CD4-positive, alpha-beta T cell treated with Interleukin-12 subunit alpha and Interleukin-12 subunit beta, for 1 hour (primary cell): Measurements from ENCODE around the gene ZNF785.
"Not testable (repeated sequence)": the region's sequence is repeated elsewhere in the genome, so short reads cannot be mapped to it uniquely, and the experiment has no call there.

ENCODE experiments used
- DNase-seq: peaks from one replicate; pipeline ENCODE4 v3.0.0-alpha.2; 2020

ZNF785 gene

GRCh38 chr16:30585400-30586191 is at the start of gene ZNF785:
ZNF785 (minus strand) TSS chr16:30585697; CDS start chr16:30585611, 86 bp downstream.
- DNase-seq, result peak; percentile 97

DNA sequence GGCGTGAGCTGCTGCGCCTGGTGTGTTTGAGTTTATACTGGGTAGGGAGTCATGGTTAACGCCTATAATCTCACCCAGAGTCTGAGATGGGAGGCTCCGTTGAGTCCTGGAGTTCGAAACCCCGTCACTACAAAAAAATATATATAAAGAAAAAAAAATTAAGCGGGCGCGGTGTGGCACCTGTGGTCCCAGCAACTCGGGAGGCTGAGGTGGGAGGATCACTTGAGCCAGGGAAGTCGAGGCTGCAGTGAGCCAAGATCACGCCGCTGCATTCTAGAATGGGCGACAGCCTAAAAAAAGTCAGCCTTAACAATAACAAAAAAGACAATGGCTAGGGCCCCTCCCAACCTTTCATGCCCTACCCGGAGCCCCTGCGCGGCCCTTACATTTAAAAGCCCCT is 48.0 kb upstream of the ZNF785 start:
- no peak for DNase-seq

GRCh38 chr16:30632454-30632853 is 47.0 kb upstream of the ZNF785 start:
- not testable (repeated sequence) for DNase-seq

DNA sequence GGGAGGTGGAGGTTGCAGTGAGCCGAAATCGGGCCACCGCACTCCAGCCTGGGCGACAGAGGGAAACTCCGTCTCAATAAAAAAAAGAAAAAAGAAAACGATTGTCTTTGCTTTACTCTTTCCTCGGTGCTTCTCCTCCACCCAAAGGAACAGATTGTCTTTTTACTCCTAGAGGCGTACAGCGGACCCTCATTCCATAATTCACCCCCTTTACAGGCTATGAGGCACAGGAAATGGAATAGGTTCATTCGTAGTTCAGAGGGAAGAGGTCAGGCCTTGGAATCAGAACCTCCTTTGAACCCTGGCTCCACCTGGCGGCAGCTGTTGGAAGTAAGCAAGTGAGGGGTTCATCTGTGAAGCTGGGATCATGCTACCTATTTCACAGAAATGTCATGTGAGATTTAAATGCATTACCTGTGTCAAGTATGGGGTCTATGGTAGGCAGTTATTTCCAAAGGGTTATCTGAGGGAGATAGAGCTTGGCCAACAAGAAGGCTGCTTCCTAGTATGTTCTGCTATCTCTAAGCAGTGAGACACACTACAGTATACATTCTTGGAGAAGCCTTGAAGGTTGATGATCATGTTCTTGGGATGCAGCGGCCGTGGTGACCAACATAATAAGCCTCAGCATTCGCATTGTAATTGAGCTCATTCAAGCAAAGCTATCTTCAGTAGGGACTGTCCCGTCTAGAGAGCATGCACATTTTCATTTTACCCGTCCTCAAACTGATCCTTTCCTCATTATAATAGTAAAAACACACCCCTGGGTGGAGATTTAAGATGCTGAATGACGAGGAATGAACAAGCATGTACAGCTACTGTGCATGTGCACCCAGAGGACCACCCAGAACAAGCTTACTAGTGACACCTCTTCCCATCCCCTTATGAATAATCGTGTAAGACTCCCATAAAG is 43.4 kb upstream of the ZNF785 start:
- peak; percentile 85 for DNase-seq

DNA sequence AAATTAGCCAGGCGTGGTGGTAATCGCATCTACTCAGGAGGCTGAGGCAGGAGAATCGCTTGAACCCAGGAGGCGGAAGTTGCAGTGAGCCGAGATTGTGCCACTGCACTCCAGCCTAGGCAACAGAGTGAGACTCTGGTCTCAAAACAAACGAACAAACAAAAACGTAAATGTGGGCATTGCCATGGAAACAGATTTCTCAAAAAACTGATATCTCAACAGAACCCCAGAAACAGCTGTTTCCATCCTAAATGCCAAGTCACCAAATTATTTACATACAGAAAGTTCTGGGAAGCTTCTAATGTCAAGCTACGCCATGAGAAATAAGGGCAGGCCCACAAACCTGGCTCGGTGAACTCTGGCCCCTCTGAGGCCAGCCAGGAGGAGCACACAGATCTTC is 40.7 kb upstream of the ZNF785 start:
- DNase-seq, result no peak

- no peak for DNase-seq
These were observed 38.2 kb upstream of the ZNF785 start for GRCh38 chr16:30623536-30624283.

DNA sequence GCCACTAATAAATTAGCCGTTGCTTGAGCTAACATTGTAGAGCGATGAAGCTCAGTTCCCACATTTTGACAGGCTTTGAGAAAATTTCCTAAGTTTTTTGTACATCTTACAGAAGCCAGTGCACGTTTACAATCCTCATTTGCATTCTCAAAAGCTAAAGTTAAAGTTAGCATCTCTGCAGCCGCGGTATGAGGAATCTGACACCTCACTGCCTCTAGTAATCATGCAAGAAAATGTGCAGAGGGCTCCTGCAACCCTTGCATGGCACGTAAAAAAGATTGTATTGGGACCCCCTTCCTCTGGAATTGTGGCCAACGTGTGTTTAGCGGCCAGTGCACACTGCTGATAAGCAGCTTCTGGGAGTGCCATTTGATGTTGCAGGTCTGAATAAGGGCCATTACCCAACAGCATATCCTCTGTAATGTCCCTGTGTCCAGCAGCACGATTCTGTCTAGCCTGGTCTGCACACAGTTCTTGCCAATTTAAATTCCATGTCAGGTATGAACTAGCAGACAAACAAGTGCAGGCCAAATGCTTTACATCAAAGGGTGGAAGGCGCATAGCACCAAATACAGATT is 37.0 kb upstream of the ZNF785 start:
- DNase-seq, result no peak

DNA sequence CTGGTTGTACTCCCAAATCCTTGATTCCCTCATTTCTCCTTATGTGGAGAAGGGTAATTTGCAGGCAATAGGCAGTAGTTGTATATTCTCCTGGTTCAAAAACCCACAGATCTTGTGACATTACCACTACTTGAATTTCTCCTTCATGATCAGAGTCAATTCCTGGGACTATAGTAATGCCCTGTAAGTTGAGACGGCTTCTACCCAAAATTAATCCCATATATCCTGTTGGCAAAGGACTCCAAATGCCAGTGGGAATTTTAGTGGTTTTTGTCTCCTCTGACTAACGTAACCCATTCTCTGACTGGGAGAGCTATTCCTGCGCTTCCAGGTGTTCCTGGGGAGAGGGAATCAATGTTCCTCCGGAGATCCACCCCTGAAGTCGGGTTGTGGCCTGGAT is 36.3 kb upstream of the ZNF785 start:
- no peak for DNase-seq

DNA sequence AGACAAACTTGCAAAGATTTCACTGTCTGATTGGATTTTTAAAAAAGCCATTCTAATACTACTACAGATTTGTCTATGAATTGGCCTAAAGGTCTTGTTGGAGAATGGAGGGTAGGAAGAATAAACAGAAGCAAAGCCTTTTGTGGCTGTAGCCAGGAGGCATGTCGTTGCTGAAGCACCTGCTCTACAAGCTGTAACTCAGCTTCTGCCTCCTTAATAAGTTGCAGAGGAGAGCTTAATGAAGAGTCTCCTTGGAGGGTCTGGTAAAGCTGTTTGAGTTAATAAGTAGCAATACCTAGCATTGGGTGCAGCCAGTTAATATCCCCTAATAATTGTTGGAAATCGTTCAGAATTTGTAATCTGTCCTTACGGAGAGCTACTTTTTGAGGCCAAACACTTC is 34.7 kb upstream of the ZNF785 start:
- DNase-seq, result no peak

DNA sequence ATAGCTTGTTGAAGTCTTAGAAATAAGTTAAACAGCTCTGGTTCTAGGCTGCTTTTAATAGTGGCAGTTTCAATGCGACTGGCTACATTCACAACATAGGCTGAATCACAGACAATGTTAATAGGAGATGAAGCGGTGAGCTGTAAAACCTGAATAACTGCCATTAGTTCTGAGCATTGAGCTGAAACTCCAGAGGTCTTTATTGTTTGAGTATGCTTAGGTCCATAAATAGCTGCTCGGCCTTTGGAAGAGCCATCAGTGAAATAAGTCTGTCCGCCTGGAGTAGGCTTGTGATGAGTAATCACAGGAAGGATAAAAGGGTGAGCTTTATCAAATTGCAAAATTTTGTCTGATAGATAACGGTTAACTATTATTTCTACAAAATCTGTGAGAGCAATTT is 34.1 kb upstream of the ZNF785 start:
- no peak for DNase-seq

DNA sequence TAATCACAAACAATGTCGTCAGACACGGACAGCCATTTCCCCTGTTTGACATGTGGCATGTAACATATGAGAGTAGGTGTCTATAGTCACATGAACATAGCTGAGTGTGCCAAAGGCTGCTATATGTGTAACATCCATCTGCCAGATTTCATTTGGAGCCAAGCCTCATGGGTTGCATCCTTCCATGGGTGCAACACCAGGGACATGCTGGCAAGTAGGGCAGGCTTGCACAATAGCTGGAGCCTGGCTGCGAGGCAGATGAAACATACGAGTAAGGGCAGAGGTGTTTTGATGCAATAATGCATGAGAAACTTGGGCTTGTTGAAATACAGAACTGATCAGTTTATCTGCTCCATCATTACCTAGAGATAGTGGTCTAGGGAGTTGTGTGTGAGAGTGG is 33.7 kb upstream of the ZNF785 start:
- DNase-seq, result no peak

DNA sequence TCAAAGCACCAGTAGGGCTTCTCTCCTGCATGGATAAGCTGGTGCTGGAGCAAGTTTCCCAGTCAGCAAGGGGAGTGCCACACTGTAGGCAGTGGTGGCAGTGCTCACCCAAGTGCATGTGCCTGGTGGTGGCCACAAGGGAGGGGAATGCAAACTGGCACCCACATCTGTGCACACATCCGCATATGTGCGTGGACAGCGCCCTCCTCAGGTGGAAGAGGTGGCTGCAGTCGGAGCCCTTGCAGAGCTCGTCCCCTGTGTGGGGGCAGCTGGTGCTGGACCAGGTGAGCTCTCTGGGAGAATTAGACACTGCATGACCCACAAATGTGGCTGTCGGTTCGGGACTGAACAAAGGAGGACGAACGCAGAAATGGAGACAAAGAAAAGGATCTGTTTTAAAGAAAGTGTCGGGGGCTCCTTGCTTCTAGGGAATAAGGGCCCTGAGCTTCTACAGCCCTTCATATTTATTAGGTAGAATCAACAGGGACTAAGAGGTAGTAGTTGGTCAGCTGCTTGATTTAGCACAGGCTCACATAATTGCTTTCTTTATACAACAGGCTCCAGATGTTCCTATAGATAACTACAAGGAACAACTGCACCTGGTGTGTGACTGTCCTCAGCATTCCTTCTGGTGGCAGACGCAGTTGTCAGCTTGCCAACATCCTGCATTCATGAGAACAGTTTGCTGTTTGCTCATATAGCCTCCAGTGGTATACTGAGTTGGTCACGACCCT is 30.0 kb upstream of the ZNF785 start:
- DNase-seq, result peak; percentile 71

GRCh38 chr16:30609926-30610839 is 24.7 kb upstream of the ZNF785 start, which contains the start of gene ZNF689:
ZNF689 (minus strand) TSS chr16:30610389; CDS start chr16:30610041, 348 bp downstream.
- DNase-seq, result peak; percentile 97

GRCh38 chr16:30609002-30609925 is 23.8 kb upstream of the ZNF785 start:
- DNase-seq, result peak; percentile 40

GRCh38 chr16:30606004-30606403 is 20.5 kb upstream of the ZNF785 start:
- no peak for DNase-seq

GRCh38 chr16:30605158-30605557 is 19.7 kb upstream of the ZNF785 start:
- no peak for DNase-seq

- DNase-seq, result no peak
These were observed 18.9 kb upstream of the ZNF785 start for GRCh38 chr16:30604316-30604947.

GRCh38 chr16:30603945-30604315 is 18.4 kb upstream of the ZNF785 start:
- no peak for DNase-seq

DNA sequence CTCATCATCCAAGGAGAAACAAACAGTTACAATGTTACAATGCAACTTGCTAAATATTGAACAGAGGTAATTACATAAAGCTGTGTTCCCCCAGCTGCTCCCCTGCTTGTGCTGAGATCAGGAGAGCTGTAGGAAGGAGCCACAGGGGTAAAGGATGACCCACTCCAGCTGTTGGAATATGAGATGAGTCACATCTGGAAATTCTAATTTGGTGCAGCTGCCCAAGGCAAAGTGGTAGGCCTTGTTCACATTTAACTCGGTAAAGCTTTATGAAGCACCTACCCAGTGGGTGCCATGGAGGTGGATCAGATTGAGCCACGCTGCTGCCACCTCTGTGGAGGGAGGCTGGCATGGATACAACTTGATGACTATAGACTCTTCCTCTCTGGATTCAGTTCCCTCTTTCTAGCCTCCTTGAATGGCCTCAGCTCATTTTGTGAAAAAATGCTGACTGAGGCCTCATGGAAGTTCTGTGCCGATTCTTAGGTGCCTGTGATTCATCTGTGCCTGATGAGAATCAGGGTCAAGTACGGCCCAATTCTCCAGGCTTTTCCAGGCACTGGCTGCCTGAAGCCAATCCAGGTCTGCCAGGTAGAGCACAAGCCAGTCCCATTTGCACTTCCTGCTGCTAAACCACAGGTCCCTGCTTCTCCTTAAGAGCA is 17.2 kb upstream of the ZNF785 start:
- DNase-seq, result no peak
